Smooth muscle cell (in vitro differentiated cells): ENCODE data around the gene SLC25A23. TPM values are rescaled to one million over a fixed set of nuclear protein-coding genes. Genes with fewer than 3 reads are reported as not detected.

Experiments used
- DNase-seq: peaks from one replicate; lab custom pipeline; 2025; ENCODE audit not compliant: unreplicated experiment; lab: John Stamatoyannopoulos, UW
- H2AFZ ChIP-seq: fragments of 200-600 bp; sonication (generic); 2 replicates; pipeline ENCODE4 v1.6.0; 2016; ENCODE audit warnings: antibody characterized with exemption, low read depth, mild to moderate bottlenecking
- H3F3A ChIP-seq: fragments of 200-600 bp; sonication (generic); 2 replicates; pipeline ENCODE4 v1.6.0; 2017; ENCODE audit warnings: antibody characterized with exemption, low read depth
- H3K27ac ChIP-seq: fragments of 200-600 bp; sonication (generic); 2 replicates; pipeline ENCODE4 v1.5.1; 2016; ENCODE audit warnings: low read depth, mild to moderate bottlenecking
- H3K27me3 ChIP-seq: fragments of 200-600 bp; sonication (generic); 2 replicates; pipeline ENCODE4 v1.6.1; 2016; ENCODE audit warnings: low read depth, mild to moderate bottlenecking
- H3K36me3 ChIP-seq: fragments of 200-600 bp; sonication (generic); 2 replicates; pipeline ENCODE4 v1.5.1; 2016; ENCODE audit warnings: low read depth
- H3K4me1 ChIP-seq: fragments of 200-600 bp; sonication (generic); 2 replicates; pipeline ENCODE4 v1.5.1; 2016; ENCODE audit warnings: low read depth
- H3K4me2 ChIP-seq: fragments of 200-600 bp; sonication (generic); 2 replicates; pipeline ENCODE4 v1.6.0; 2016; ENCODE audit warnings: mild to moderate bottlenecking
- H3K4me3 ChIP-seq: fragments of 200-600 bp; sonication (generic); 2 replicates; pipeline ENCODE4 v1.5.1; 2016; ENCODE audit warnings: mild to moderate bottlenecking
- H3K79me2 ChIP-seq: fragments of 200-600 bp; sonication (generic); 2 replicates; pipeline ENCODE4 v1.6.0; 2016; ENCODE audit warnings: low read depth, mild to moderate bottlenecking
- H3K9ac ChIP-seq: fragments of 200-600 bp; sonication (generic); 2 replicates; pipeline ENCODE4 v1.6.0; 2016; ENCODE audit warnings: low read depth
- H3K9me3 ChIP-seq: fragments of 200-600 bp; sonication (generic); replicated peaks from 2 replicates; pipeline ENCODE4 v1.5.1; 2016; ENCODE audit warnings: low read depth
- H4K20me1 ChIP-seq: fragments of 200-600 bp; sonication (generic); 2 replicates; pipeline ENCODE4 v1.6.0; 2016; ENCODE audit warnings: low read depth
- WGBS: methylation state at CpG from one replicate; pipeline ENCODE4 v1.1.7; 2016; ENCODE audit warnings: low lambda C conversion rate; 5-methylcytosine and 5-hydroxymethylcytosine counted together
- polyA plus RNA-seq: library from polyadenylated mRNA; unstranded; fragments of >200 nt; fragmentation: Nextera tagmentation; extraction: Ambion mirVana; gene quantifications from 2 replicates; pipeline ENCODE4 v1.2.1, GENCODE V29; 2016
- total RNA-seq: library from RNA; depleted of rRNA; stranded (reverse); fragments of >200 nt; gene quantifications from 2 replicates; pipeline ENCODE4 v1.2.3, GENCODE V29; 2014
- TF ChIP-seq, protein P1 (sequence below): fragments of 200-600 bp; sonication (generic); IDR thresholded peaks from 2 replicates; pipeline ENCODE4 v1.5.1; 2017; ENCODE audit warnings: borderline replicate concordance, mild to moderate bottlenecking, antibody characterized with exemption; ENCODE audit not compliant: insufficient read depth, poor library complexity, severe bottlenecking

Gene SLC25A23
- total and polyA plus RNA-seq, 2 experiments from 2014 or later: 57.1 to 58.7 TPM

DNA sequence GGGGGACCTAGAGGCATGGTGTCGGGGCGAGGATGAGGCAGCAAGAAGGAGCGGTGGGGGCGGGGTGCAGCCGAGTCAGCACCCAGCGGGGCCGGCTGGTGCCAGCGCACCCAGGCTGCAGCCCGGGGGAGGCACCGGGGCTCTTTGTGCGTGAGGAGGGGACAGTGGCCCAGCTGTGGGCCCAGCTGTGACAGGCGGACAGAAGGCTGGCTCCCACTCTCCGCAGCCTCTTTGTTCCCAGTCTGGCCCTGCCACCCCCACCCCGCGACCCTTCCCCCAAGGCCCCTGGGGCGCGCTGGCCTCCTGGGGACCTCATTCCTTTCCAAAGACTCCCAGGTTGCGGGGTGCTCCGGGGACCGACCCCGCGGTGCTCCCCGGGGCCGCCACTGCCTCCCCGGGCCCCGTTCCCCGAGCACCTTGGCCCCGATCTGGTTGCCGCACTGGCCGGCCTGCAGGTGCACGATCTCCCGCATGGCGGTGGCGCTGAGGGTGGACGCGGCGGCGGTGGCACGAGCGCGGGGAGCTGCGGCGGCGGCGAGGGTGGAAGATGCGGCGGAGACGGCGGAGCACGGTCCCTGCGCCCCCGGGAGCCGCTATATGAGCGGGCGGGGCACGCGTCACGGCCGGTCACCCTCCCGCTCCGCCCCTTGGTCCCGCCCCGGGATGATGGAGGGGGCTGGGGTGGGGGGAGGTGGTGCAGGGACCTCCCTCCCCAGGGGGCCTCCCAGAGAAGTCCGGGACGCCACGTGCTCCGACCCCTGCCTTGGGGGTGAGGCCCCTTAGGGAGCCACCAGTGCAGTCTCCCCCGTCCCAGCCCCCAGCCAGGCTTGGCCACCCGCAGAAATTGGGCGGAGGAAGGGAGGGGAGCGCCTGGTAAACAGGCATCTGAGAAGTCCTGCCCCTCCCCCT, 42.4 kb upstream of the SLC25A23 start, which contains the start of gene TUBB4A:
TUBB4A (minus strand) TSS at position 570 of the 909 bp plus-strand sequence; CDS start at position 473, 97 bp downstream.
- Histone ChIP-seq H3K9me3 (no peaks in the 10 kb centered on the region), H3K4me3 (peak within 1 kb of the TSS; percentile 43), H3K4me2 (peak within 1 kb of the TSS; percentile 79), H2AFZ (no peak within 1 kb of the TSS), H3K9ac (no peak within 1 kb of the TSS), H3F3A (no peaks in the 10 kb centered on the region), H4K20me1 (no peaks in the 10 kb centered on the region), H3K4me1 (peaks cover 7% of the 10 kb centered on the region), H3K27ac (no peak within 1 kb of the TSS), H3K27me3 (peaks cover 49% of the 10 kb centered on the region), H3K79me2 (no peaks in the 10 kb centered on the region), H3K36me3 (no peaks in the 10 kb centered on the region)
- TF ChIP-seq, protein P1, sequence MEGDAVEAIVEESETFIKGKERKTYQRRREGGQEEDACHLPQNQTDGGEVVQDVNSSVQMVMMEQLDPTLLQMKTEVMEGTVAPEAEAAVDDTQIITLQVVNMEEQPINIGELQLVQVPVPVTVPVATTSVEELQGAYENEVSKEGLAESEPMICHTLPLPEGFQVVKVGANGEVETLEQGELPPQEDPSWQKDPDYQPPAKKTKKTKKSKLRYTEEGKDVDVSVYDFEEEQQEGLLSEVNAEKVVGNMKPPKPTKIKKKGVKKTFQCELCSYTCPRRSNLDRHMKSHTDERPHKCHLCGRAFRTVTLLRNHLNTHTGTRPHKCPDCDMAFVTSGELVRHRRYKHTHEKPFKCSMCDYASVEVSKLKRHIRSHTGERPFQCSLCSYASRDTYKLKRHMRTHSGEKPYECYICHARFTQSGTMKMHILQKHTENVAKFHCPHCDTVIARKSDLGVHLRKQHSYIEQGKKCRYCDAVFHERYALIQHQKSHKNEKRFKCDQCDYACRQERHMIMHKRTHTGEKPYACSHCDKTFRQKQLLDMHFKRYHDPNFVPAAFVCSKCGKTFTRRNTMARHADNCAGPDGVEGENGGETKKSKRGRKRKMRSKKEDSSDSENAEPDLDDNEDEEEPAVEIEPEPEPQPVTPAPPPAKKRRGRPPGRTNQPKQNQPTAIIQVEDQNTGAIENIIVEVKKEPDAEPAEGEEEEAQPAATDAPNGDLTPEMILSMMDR: no peak
- DNase-seq: no peak
- 5% methylated on average over 53 of the region's 71 CpGs for WGBS

- peaks cover 7% of the 10 kb centered on the region for H3K4me1 ChIP-seq
- no peaks in the 10 kb centered on the region for H4K20me1 ChIP-seq
- H3K4me3 ChIP-seq: no peak overlapping the region
- no peaks in the 10 kb centered on the region for H3K9me3 ChIP-seq
- H3K36me3 ChIP-seq: no peaks in the 10 kb centered on the region
- H3K27ac ChIP-seq: no peak overlapping the region
- H3K4me2 ChIP-seq: no peak overlapping the region
- TF ChIP-seq, protein P1: no peak
- H2AFZ ChIP-seq: no peak overlapping the region
- no peaks in the 10 kb centered on the region for H3F3A ChIP-seq
- 69% methylated on average over 22 of the region's 24 CpGs for WGBS
- no peak for DNase-seq
- peaks cover 49% of the 10 kb centered on the region for H3K27me3 ChIP-seq
- H3K9ac ChIP-seq: no peak overlapping the region
- no peaks in the 10 kb centered on the region for H3K79me2 ChIP-seq
Measured at GRCh38 chr19:6500837-6501739, 41.5 kb upstream of the SLC25A23 start.

GRCh38 chr19:6499052-6499790, 39.6 kb upstream of the SLC25A23 start:
- WGBS: 84% methylated on average over 17 of the region's 17 CpGs
- DNase-seq: no peak
- Histone ChIP-seq H3K4me2 (no peak overlapping the region), H3K4me3 (no peak overlapping the region), H3K36me3 (no peaks in the 10 kb centered on the region), H2AFZ (no peak overlapping the region), H3K27ac (no peak overlapping the region), H3K9ac (no peak overlapping the region), H3K9me3 (no peaks in the 10 kb centered on the region), H3K4me1 (peaks cover 7% of the 10 kb centered on the region), H4K20me1 (no peaks in the 10 kb centered on the region), H3K79me2 (no peaks in the 10 kb centered on the region), H3F3A (no peaks in the 10 kb centered on the region), H3K27me3 (peaks cover 49% of the 10 kb centered on the region)
- TF ChIP-seq, protein P1: no peak
